H1 (cell line): ENCODE data around the gene SSNA1. TPM values are rescaled to one million over a fixed set of nuclear protein-coding genes. Genes with fewer than 3 reads are reported as not detected.

ENCODE experiments used
- CTCF ChIA-PET: fragments of 300-600 bp; sonication (Branson Sonifier 250); formaldehyde crosslinking; loops from one replicate; lab custom pipeline; 2021; ENCODE audit not compliant: partially characterized antibody; lab: Charles Lee
- POLR2A ChIA-PET: fragments of 300-600 bp; sonication (Branson Sonifier 250); formaldehyde crosslinking; loops from one replicate; lab custom pipeline; 2021; ENCODE audit warnings: inconsistent platforms; ENCODE audit not compliant: partially characterized antibody; lab: Charles Lee
- DNase-seq, 2 experiments: peaks; one replicate each; pipeline versions ENCODE4 v3.0.0 to v3.0.0-alpha.2; 2010 to 2022; ENCODE audit warnings: low spot score in 2 of 2, low read depth in 1 of 2, mixed read lengths in 1 of 2
- FAIRE-seq: peaks from 2 replicates; lab custom pipeline; 2011; peaks lifted over from hg19 to GRCh38; lab: Jason Lieb, UNC
- H2AFZ ChIP-seq: 2 replicates; pipeline ENCODE4 v1.8.1; 2012; ENCODE audit warnings: low read length, inconsistent platforms
- H2AK5ac ChIP-seq: 2 replicates; pipeline ENCODE4 v1.6.1; 2013; ENCODE audit warnings: low read depth, low read length
- H2BK120ac ChIP-seq: replicated peaks from 2 replicates; pipeline ENCODE3; 2013; ENCODE audit warnings: low read depth, low read length, inconsistent platforms
- H2BK12ac ChIP-seq: 2 replicates; pipeline ENCODE4 v1.6.1; 2013; ENCODE audit warnings: low read depth, low read length
- H2BK15ac ChIP-seq: 2 replicates; pipeline ENCODE4 v1.6.1; 2013; ENCODE audit warnings: low read length
- H2BK20ac ChIP-seq: 2 replicates; pipeline ENCODE4 v1.6.1; 2013; ENCODE audit warnings: low read length
- H2BK5ac ChIP-seq: 2 replicates; pipeline ENCODE4 v1.6.1; 2013; ENCODE audit warnings: low read depth, low read length
- H3K14ac ChIP-seq: 2 replicates; pipeline ENCODE4 v1.6.1; 2013; ENCODE audit warnings: inconsistent platforms; ENCODE audit not compliant: insufficient read length
- H3K18ac ChIP-seq: 2 replicates; pipeline ENCODE4 v1.6.1; 2013; ENCODE audit warnings: low read length; ENCODE audit errors: extremely low read depth
- H3K23ac ChIP-seq: 2 replicates; pipeline ENCODE4 v1.6.1; 2013; ENCODE audit warnings: inconsistent platforms; ENCODE audit not compliant: insufficient read length
- H3K23me2 ChIP-seq: 2 replicates; pipeline ENCODE4 v1.6.1; 2013; ENCODE audit warnings: low read depth, low read length
- H3K27ac ChIP-seq: 2 replicates; pipeline ENCODE4 v1.6.1; 2011; ENCODE audit warnings: low read depth, low read length, inconsistent platforms
- H3K27me3 ChIP-seq, 4 experiments: replicated peaks in 1 of 4; 1 replicate in 1 of 4; 2 replicates in 3 of 4; pipeline versions ENCODE4 v1.6.1 to v1.8.1; 2011 to 2013; ENCODE audit warnings: low read length in 3 of 4, mild to moderate bottlenecking in 3 of 4, inconsistent platforms in 2 of 4, mixed read lengths in 2 of 4, moderate library complexity in 1 of 4; ENCODE audit not compliant: control insufficient read depth in 3 of 4, insufficient read depth in 3 of 4; ENCODE audit errors: extremely low read depth in 1 of 4
- H3K36me3 ChIP-seq, 4 experiments: 2 replicates each; pipeline versions ENCODE4 v1.6.1 to v1.8.1; 2011 to 2013; ENCODE audit warnings: mild to moderate bottlenecking in 4 of 4, low read length in 3 of 4, moderate library complexity in 2 of 4, control low read depth in 1 of 4, inconsistent platforms in 1 of 4; ENCODE audit not compliant: insufficient read depth in 4 of 4, control insufficient read depth in 2 of 4
- H3K4ac ChIP-seq: replicated peaks from 2 replicates; pipeline ENCODE3; 2013; ENCODE audit warnings: low read length, low read depth, mixed read lengths, inconsistent platforms; ENCODE audit not compliant: insufficient read length
- H3K4me1 ChIP-seq, 4 experiments: replicated peaks in 1 of 4; 1 replicate in 1 of 4; 2 replicates in 3 of 4; pipeline versions ENCODE4 v1.6.1 to v1.8.1; 2011 to 2013; ENCODE audit warnings: low read length in 3 of 4, inconsistent platforms in 2 of 4, mixed read lengths in 1 of 4; ENCODE audit not compliant: insufficient read depth in 4 of 4, control insufficient read depth in 3 of 4
- H3K4me2 ChIP-seq, 2 experiments: 2 replicates each; pipeline versions ENCODE4 v1.6.1 to v1.8.1; 2011 to 2013; ENCODE audit warnings: low read depth in 2 of 2, low read length in 2 of 2, control low read depth in 1 of 2, inconsistent platforms in 1 of 2, mild to moderate bottlenecking in 1 of 2; ENCODE audit not compliant: insufficient read depth in 1 of 2
- H3K4me3 ChIP-seq, 4 experiments: fragments of 200-600, 300-600 bp in 1 of 4; sonication (generic), shearing (Covaris generic), sonication (Bioruptor Twin) in 1 of 4; 2 replicates each; pipeline versions ENCODE4 v1.5.1 to v1.8.1; 2011 to 2016; ENCODE audit warnings: low read length in 4 of 4, low read depth in 3 of 4, control low read depth in 2 of 4, inconsistent platforms in 2 of 4, mild to moderate bottlenecking in 2 of 4, mixed read lengths in 1 of 4, moderate library complexity in 1 of 4; ENCODE audit not compliant: insufficient read depth in 2 of 4; ENCODE audit errors: extremely low read depth in 1 of 4
- H3K56ac ChIP-seq: replicated peaks from 2 replicates; pipeline ENCODE3; 2013; ENCODE audit warnings: low read depth, mild to moderate bottlenecking, mixed read lengths, low read length, inconsistent platforms; ENCODE audit not compliant: insufficient read length
- H3K79me1 ChIP-seq: 2 replicates; pipeline ENCODE4 v1.6.1; 2013; ENCODE audit warnings: low read depth, low read length, control low read depth
- H3K79me2 ChIP-seq, 2 experiments: 2 replicates each; pipeline versions ENCODE4 v1.6.1 to v1.8.1; 2012 to 2013; ENCODE audit warnings: low read length in 2 of 2, mild to moderate bottlenecking in 2 of 2, inconsistent platforms in 1 of 2; ENCODE audit not compliant: insufficient read depth in 2 of 2, control insufficient read depth in 1 of 2
- H3K9ac ChIP-seq, 4 experiments: replicated peaks in 1 of 4; 1 replicate in 1 of 4; 2 replicates in 3 of 4; pipeline versions ENCODE4 v1.6.1 to v1.8.1; 2011 to 2013; ENCODE audit warnings: low read depth in 3 of 4, low read length in 3 of 4, control low read depth in 2 of 4, mild to moderate bottlenecking in 2 of 4, moderate library complexity in 2 of 4, inconsistent platforms in 1 of 4; ENCODE audit errors: extremely low read depth in 1 of 4
- H3K9me3 ChIP-seq, 2 experiments: 2 replicates each; pipeline versions ENCODE4 v1.6.1 to v1.8.1; 2012 to 2013; ENCODE audit warnings: mild to moderate bottlenecking in 2 of 2, moderate library complexity in 2 of 2, control low read depth in 1 of 2, inconsistent platforms in 1 of 2, low read depth in 1 of 2, low read length in 1 of 2, mixed read lengths in 1 of 2; ENCODE audit not compliant: insufficient read depth in 2 of 2
- H4K20me1 ChIP-seq, 2 experiments: replicated peaks in 1 of 2; 2 replicates each; pipeline versions ENCODE3 to v1.8.1; 2011 to 2013; ENCODE audit warnings: inconsistent platforms in 2 of 2, low read length in 2 of 2, mild to moderate bottlenecking in 1 of 2; ENCODE audit not compliant: insufficient read depth in 2 of 2, control insufficient read depth in 1 of 2
- H4K5ac ChIP-seq: 2 replicates; pipeline ENCODE4 v1.6.1; 2013; ENCODE audit warnings: low read length, low read depth, mixed read lengths, inconsistent platforms; ENCODE audit not compliant: insufficient read length
- H4K8ac ChIP-seq: 2 replicates; pipeline ENCODE4 v1.8.0; 2013; ENCODE audit warnings: mild to moderate bottlenecking, moderate library complexity, low read length, inconsistent platforms; ENCODE audit not compliant: insufficient read depth; ENCODE audit errors: extremely low read depth
- H4K91ac ChIP-seq: replicated peaks from 2 replicates; pipeline ENCODE3; 2013; ENCODE audit warnings: low read length, mixed read lengths, inconsistent platforms; ENCODE audit not compliant: insufficient read length
- CBX5 ChIP-seq: fragments of 300-800, 300-1000 bp; sonication (generic); IDR thresholded peaks from 2 replicates; pipeline ENCODE4 v1.7.1; 2016; ENCODE audit warnings: antibody characterized with exemption, low read length, low read depth
- CTBP2 ChIP-seq: IDR thresholded peaks from 2 replicates; pipeline ENCODE4 v1.7.0; 2011; ENCODE audit warnings: borderline replicate concordance, mild to moderate bottlenecking, moderate library complexity, mixed read lengths, low read length; ENCODE audit not compliant: insufficient read depth, insufficient read length
- SP1 ChIP-seq: IDR thresholded peaks from 2 replicates; pipeline ENCODE4 v1.6.1; 2011; ENCODE audit warnings: low read depth, low read length
- SP2 ChIP-seq: IDR thresholded peaks from 2 replicates; pipeline ENCODE4 v1.6.1; 2012; ENCODE audit warnings: mild to moderate bottlenecking, low read length, inconsistent platforms
- WGBS, 2 experiments: shearing (Covaris generic) in 1 of 2; methylation state at CpG; one replicate each; pipeline versions ENCODE4 v1.1.6 to v1.1.7; 2013 to 2015; ENCODE audit warnings: low lambda C conversion rate in 2 of 2, mixed read lengths in 2 of 2, inconsistent platforms in 1 of 2, low coverage in 1 of 2, missing lambda C conversion rate in 1 of 2; ENCODE audit not compliant: insufficient replicate concordance in 2 of 2, insufficient coverage in 1 of 2, insufficient read length in 1 of 2; ENCODE audit errors: extremely low coverage in 1 of 2, missing lambda C conversion rate in 1 of 2; 5-methylcytosine and 5-hydroxymethylcytosine counted together
- polyA plus RNA-seq, 7 experiments: library from polyadenylated mRNA; depleted of rRNA in 3 of 7; stranded (reverse) in 5 of 7; unstranded in 2 of 7; fragments of >200 nt in 5 of 7; fragments of 200-250 nt in 2 of 7; gene quantifications; 1 replicate in 5 of 7; 2 replicates in 1 of 7; 4 replicates in 1 of 7; pipeline versions ENCODE4 v1.2.1 to v1.2.3, GENCODE V29; 2011 to 2013; ENCODE audit warnings: missing spikeins in 2 of 7, mixed read lengths in 2 of 7
- total RNA-seq: library from RNA; stranded (reverse); fragmentation: NEBNext Ultra II Directional; extraction: Animal tissue kit (Norgen Biotek cat#: 25700); gene quantifications from 2 replicates; pipeline ENCODE4 v1.2.1, GENCODE V29; 2021

SSNA1 gene
- total and polyA plus RNA-seq, 2 of the 8 experiments (the other 6 are each of a cell fraction or from before 2014, with no cell fraction given): 87.3 to 157 TPM

GRCh38 chr9:137183980-137184595, 4.4 kb upstream of the SSNA1 start:
- no peak overlapping the region for H3K23ac ChIP-seq
- H3K4me1 ChIP-seq: peaks cover 0 to 10% (median 3%) of the 10 kb centered on the region in 4 experiments; a peak in 3 of 7 replicates
- no peak overlapping the region for H3K27ac ChIP-seq
- POLR2A ChIA-PET: interaction anchor here (0.6 to 0.9 kb wide), 2 partner anchors 9 to 226 kb away, joined by 3 to 4 read pairs; no protein-coding TSS in a partner anchor
- peaks cover 0 to 20% of the 10 kb centered on the region in 2 experiments; a peak in 2 of 4 replicates for H3K79me2 ChIP-seq
- no peak overlapping the region for H2AFZ ChIP-seq
- H3K79me1 ChIP-seq: peaks cover 3% of the 10 kb centered on the region
- no peak overlapping the region for H4K91ac ChIP-seq
- no peak overlapping the region for H4K5ac ChIP-seq
- FAIRE-seq: no peak
- no peak overlapping the region for H3K18ac ChIP-seq
- peaks cover 5% of the 10 kb centered on the region; the same call in 1 of the 2 replicates for H3K23me2 ChIP-seq
- no peak overlapping the region for H2BK15ac ChIP-seq
- no peaks in the 10 kb centered on the region; a peak in 1 of 7 replicates for H3K27me3 ChIP-seq
- peaks cover 0 to 25% of the 10 kb centered on the region in 2 experiments for H4K20me1 ChIP-seq
- no peak overlapping the region for H3K14ac ChIP-seq
- H3K9ac ChIP-seq: no peak overlapping the region
- no peak overlapping the region for H3K4me2 ChIP-seq
- H2BK120ac ChIP-seq: no peak overlapping the region
- H2AK5ac ChIP-seq: no peak overlapping the region
- H2BK5ac ChIP-seq: no peak overlapping the region
- peaks cover 0 to 40% (median 10%) of the 10 kb centered on the region in 4 experiments; a peak in 7 of 8 replicates for H3K36me3 ChIP-seq
- no peak overlapping the region for H3K4ac ChIP-seq
- H2BK20ac ChIP-seq: no peak overlapping the region
- no peak overlapping the region for H4K8ac ChIP-seq
- 93% methylated on average over 27 of the region's 27 CpGs; no CpG with 5 or more reads in 1 of the 2 experiments for WGBS, 2 experiments
- CTCF ChIA-PET: no interaction called here
- H3K4me3 ChIP-seq: no peak overlapping the region
- TF ChIP-seq CTBP2: no peak
- no peak for TF ChIP-seq SP1
- TF ChIP-seq SP2: no peak
- no peak for TF ChIP-seq CBX5
- no peak overlapping the region for H2BK12ac ChIP-seq
- no peak overlapping the region for H3K56ac ChIP-seq
- no peaks in the 10 kb centered on the region for H3K9me3 ChIP-seq
- no peak for DNase-seq
